Spleen (tissue), 7 donors: Measurements from ENCODE around the gene HIVEP3.

Experiments used
- POLR2A ChIP-seq, 3 donors: fragments of 450-650 bp; IDR thresholded peaks; one replicate each; pipeline ENCODE4 v1.5.1; 2017; ENCODE audit warnings: antibody characterized with exemption in 3 of 3, mild to moderate bottlenecking in 1 of 3
- TF ChIP-seq, protein P1 (sequence below), 11 experiments: fragments of 200-600 bp in 7 of 11; fragments of 450-650 bp in 4 of 11; sonication (generic) in 4 of 11; IDR thresholded peaks in 8 of 11; conservative IDR thresholded peaks in 3 of 11; 1 replicate in 7 of 11; 2 replicates in 4 of 11; pipeline versions ENCODE4 v1.4.0 to v1.8.0; 2016 to 2021; ENCODE audit warnings: antibody characterized with exemption in 11 of 11, inconsistent platforms in 4 of 11, mild to moderate bottlenecking in 1 of 11
- donor health status: DM: no; HTN: no; CAD: no; lungs with moderate emphysema.
- donor health status: DM: no; HTN: no; CAD: no.
- donor health status: DM: no; HTN: no; CAD: no.

DNA sequence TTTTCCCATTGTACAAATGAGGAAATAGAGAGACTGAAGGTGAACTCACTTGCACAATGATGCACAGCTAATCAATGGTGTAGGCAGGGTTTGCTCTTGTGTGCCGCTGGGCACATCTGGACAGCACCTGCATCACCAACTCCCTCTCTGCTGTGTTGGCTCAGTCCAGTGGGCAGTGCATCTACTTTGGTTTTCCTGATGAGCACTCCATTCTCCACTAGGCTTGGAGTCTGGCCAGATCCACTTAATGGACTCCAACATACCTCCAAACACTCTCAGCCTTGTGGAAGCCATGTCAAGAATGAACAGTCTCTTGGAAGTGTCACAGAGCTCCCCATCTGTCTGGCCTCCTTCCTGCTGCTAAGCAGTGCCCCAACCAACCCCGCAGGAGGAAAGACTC, 152.2 kb downstream of the HIVEP3 start:
- TF ChIP-seq, protein P1, sequence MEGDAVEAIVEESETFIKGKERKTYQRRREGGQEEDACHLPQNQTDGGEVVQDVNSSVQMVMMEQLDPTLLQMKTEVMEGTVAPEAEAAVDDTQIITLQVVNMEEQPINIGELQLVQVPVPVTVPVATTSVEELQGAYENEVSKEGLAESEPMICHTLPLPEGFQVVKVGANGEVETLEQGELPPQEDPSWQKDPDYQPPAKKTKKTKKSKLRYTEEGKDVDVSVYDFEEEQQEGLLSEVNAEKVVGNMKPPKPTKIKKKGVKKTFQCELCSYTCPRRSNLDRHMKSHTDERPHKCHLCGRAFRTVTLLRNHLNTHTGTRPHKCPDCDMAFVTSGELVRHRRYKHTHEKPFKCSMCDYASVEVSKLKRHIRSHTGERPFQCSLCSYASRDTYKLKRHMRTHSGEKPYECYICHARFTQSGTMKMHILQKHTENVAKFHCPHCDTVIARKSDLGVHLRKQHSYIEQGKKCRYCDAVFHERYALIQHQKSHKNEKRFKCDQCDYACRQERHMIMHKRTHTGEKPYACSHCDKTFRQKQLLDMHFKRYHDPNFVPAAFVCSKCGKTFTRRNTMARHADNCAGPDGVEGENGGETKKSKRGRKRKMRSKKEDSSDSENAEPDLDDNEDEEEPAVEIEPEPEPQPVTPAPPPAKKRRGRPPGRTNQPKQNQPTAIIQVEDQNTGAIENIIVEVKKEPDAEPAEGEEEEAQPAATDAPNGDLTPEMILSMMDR (IDR thresholded peaks at IDR 0.05 in 8 of 11, conservative IDR thresholded peaks at IDR 0.05 in 3 of 11): no peak
- TF ChIP-seq POLR2A (IDR thresholded peaks at IDR 0.05): no peak
